ENCODE data around the gene CLDN6. TPM values are rescaled to one million over a fixed set of nuclear protein-coding genes. Genes with fewer than 3 reads are reported as not detected.

The CLDN6 gene
- total RNA-seq, 3 donors from 2014 or later (not counting 1 experiment from before 2014, with no cell fraction given), result not detected

DNA sequence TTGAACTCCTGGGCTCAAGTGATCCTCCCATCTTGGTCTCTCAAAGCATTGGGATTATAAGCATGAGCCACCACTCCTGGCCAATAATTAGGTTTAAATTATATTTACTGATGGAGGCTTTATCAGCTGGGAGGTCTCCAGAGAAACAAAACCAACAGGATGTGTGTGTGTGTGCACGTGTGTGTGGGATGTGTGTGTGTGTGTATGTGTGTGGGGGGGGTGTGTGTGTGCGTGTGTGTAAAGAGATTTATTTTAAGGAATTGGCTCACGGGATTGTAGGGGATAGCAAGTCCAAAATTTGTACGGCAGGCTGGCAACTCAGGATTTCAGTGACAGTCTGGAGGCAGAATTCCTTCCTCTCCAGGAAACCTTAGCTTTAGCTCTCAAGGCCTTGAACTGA lies 33.0 kb upstream of the CLDN6 start:
- H3K36me3 ChIP-seq (ENCODE audit: control insufficient read depth, insufficient read depth, low read length), result peaks cover 7% of the 10 kb centered on the region
- no peaks in the 10 kb centered on the region for H3K9me3 ChIP-seq (ENCODE audit: control insufficient read depth, insufficient read depth, low read length)
- no peak for DNase-seq
- H3K4me1 ChIP-seq (ENCODE audit: control insufficient read depth, insufficient read depth, low read length), result peaks cover 80% of the 10 kb centered on the region
- H3K4me3 Mint-ChIP-seq, result no peak overlapping the region
- 51% methylated on average over 4 of the region's 4 CpGs for whole genome bisulfite sequencing (ENCODE audit: insufficient coverage)
- no peak for ATAC-seq
- no peaks in the 10 kb centered on the region for H3K9me3 Mint-ChIP-seq
- TF ChIP-seq, protein P1, sequence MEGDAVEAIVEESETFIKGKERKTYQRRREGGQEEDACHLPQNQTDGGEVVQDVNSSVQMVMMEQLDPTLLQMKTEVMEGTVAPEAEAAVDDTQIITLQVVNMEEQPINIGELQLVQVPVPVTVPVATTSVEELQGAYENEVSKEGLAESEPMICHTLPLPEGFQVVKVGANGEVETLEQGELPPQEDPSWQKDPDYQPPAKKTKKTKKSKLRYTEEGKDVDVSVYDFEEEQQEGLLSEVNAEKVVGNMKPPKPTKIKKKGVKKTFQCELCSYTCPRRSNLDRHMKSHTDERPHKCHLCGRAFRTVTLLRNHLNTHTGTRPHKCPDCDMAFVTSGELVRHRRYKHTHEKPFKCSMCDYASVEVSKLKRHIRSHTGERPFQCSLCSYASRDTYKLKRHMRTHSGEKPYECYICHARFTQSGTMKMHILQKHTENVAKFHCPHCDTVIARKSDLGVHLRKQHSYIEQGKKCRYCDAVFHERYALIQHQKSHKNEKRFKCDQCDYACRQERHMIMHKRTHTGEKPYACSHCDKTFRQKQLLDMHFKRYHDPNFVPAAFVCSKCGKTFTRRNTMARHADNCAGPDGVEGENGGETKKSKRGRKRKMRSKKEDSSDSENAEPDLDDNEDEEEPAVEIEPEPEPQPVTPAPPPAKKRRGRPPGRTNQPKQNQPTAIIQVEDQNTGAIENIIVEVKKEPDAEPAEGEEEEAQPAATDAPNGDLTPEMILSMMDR (IDR thresholded peaks at IDR 0.05), result no peak
- intact Hi-C loops (cut with micrococcal nuclease), result no loop called here
- peaks cover 5 to 13% of the 10 kb centered on the region in 2 donors for H3K27me3 Mint-ChIP-seq (ENCODE audit: low read depth in 2 of 2)
- H3K4me3 ChIP-seq (ENCODE audit: low read length), result no peak overlapping the region
- H3K27ac Mint-ChIP-seq, result no peak overlapping the region
- peaks cover 9% of the 10 kb centered on the region for H3K27me3 ChIP-seq (ENCODE audit: control insufficient read depth, insufficient read depth, low read length)
- no peaks in the 10 kb centered on the region for H3K36me3 Mint-ChIP-seq
- H3K4me1 Mint-ChIP-seq, result peaks cover 39 to 57% of the 10 kb centered on the region in 2 donors
- H3K27ac ChIP-seq (ENCODE audit: low read length), result no peak overlapping the region

DNA sequence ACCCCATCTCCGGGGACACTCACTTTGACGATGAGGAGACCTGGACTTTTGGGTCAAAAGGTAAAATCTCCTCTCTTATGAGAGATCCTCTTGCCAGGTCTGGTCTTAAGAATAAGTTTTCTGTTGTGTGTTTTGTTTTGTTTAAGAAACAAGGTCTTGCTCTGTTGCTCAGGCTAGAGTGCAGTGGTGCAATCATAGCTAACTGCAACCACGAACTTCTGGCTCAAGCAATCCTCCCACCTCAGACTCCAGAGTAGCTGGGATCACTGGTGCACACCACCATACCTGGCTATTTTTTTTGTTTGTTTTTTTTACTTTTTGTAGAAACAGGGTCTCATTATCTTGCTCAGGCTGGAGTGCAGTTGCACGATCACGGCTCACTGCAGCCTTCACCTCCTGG lies 32.5 kb upstream of the CLDN6 start:
- Mint-ChIP-seq H3K4me3 (no peak overlapping the region), H3K9me3 (no peaks in the 10 kb centered on the region), H3K27me3 (ENCODE audit: low read depth in 2 of 2) (peaks cover 5 to 13% of the 10 kb centered on the region in 2 donors), H3K36me3 (no peaks in the 10 kb centered on the region), H3K27ac (no peak overlapping the region), H3K4me1 (peaks cover 36 to 52% of the 10 kb centered on the region in 2 donors)
- ATAC-seq (no peak), DNase-seq (no peak)
- peaks cover 80% of the 10 kb centered on the region for H3K4me1 ChIP-seq (ENCODE audit: control insufficient read depth, insufficient read depth, low read length)
- 86% methylated on average over 5 of the region's 5 CpGs for WGBS (ENCODE audit: insufficient coverage)
- TF ChIP-seq, protein P1 (IDR thresholded peaks at IDR 0.05), result no peak
- no peak overlapping the region for H3K27ac ChIP-seq (ENCODE audit: low read length)
- intact Hi-C loops (cut with micrococcal nuclease), result no loop called here
- H3K27me3 ChIP-seq (ENCODE audit: control insufficient read depth, insufficient read depth, low read length), result peaks cover 9% of the 10 kb centered on the region
- H3K4me3 ChIP-seq (ENCODE audit: low read length), result no peak overlapping the region
- H3K36me3 ChIP-seq (ENCODE audit: control insufficient read depth, insufficient read depth, low read length), result peaks cover 4% of the 10 kb centered on the region
- no peaks in the 10 kb centered on the region for H3K9me3 ChIP-seq (ENCODE audit: control insufficient read depth, insufficient read depth, low read length)

DNA sequence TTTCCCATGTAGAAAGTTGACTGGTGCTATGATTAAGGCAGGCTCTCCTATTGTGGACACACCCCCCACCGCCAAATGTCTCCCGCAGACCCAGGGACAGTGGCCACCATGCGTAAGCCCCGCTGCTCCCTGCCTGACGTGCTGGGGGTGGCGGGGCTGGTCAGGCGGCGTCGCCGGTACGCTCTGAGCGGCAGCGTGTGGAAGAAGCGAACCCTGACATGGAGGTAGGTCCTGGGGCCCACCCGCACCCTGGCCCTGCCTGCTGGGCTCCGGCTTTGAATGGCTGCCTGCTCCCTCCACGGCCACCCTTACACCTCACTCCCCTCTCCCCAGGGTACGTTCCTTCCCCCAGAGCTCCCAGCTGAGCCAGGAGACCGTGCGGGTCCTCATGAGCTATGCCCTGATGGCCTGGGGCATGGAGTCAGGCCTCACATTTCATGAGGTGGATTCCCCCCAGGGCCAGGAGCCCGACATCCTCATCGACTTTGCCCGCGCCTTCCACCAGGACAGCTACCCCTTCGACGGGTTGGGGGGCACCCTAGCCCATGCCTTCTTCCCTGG lies 32.0 kb upstream of the CLDN6 start:
- H3K4me1 Mint-ChIP-seq, result peaks cover 35 to 52% of the 10 kb centered on the region in 2 donors
- H3K9me3 ChIP-seq (ENCODE audit: control insufficient read depth, insufficient read depth, low read length), result no peaks in the 10 kb centered on the region
- H3K4me3 Mint-ChIP-seq, result no peak overlapping the region
- H3K36me3 ChIP-seq (ENCODE audit: control insufficient read depth, insufficient read depth, low read length), result peaks cover 3% of the 10 kb centered on the region
- intact Hi-C loops (cut with micrococcal nuclease), result no loop called here
- H3K27me3 ChIP-seq (ENCODE audit: control insufficient read depth, insufficient read depth, low read length), result peaks cover 13% of the 10 kb centered on the region
- 88% methylated on average over 26 of the region's 26 CpGs for WGBS (ENCODE audit: insufficient coverage)
- peaks cover 10 to 15% of the 10 kb centered on the region in 2 donors for H3K27me3 Mint-ChIP-seq (ENCODE audit: low read depth in 2 of 2)
- H3K27ac ChIP-seq (ENCODE audit: low read length), result no peak overlapping the region
- peaks cover 80% of the 10 kb centered on the region for H3K4me1 ChIP-seq (ENCODE audit: control insufficient read depth, insufficient read depth, low read length)
- H3K9me3 Mint-ChIP-seq, result no peaks in the 10 kb centered on the region
- DNase-seq (no peak), ATAC-seq (no peak)
- TF ChIP-seq, protein P1 (IDR thresholded peaks at IDR 0.05), result no peak
- no peaks in the 10 kb centered on the region for H3K36me3 Mint-ChIP-seq
- H3K27ac Mint-ChIP-seq, result no peak overlapping the region
- H3K4me3 ChIP-seq (ENCODE audit: low read length), result no peak overlapping the region

DNA sequence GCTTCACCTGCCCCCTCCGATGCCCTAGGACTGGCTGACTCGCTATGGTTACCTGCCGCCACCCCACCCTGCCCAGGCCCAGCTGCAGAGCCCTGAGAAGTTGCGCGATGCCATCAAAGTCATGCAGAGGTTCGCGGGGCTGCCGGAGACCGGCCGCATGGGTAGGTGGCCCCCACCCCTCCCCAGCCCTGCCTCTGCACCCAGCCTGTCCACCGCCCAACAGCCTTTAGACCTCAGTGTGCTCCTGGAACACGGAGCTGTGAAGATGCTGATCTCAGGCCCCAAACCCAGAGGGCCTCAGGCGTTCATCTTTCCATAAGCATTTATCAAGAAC lies 29.4 kb upstream of the CLDN6 start:
- DNase-seq (no peak), ATAC-seq (no peak)
- peaks cover 24 to 30% of the 10 kb centered on the region in 2 donors for H3K27me3 Mint-ChIP-seq (ENCODE audit: low read depth in 2 of 2)
- intact Hi-C loops (cut with micrococcal nuclease), result no loop called here
- H3K27ac ChIP-seq (ENCODE audit: low read length), result no peak overlapping the region
- no peaks in the 10 kb centered on the region for H3K9me3 Mint-ChIP-seq
- peaks cover 27 to 40% of the 10 kb centered on the region in 2 donors for H3K4me1 Mint-ChIP-seq
- no peaks in the 10 kb centered on the region for H3K36me3 ChIP-seq (ENCODE audit: control insufficient read depth, insufficient read depth, low read length)
- H3K4me3 ChIP-seq (ENCODE audit: low read length), result no peak overlapping the region
- H3K4me1 ChIP-seq (ENCODE audit: control insufficient read depth, insufficient read depth, low read length), result peaks cover 63% of the 10 kb centered on the region
- no peaks in the 10 kb centered on the region for H3K36me3 Mint-ChIP-seq
- H3K9me3 ChIP-seq (ENCODE audit: control insufficient read depth, insufficient read depth, low read length), result no peaks in the 10 kb centered on the region
- peaks cover 34% of the 10 kb centered on the region for H3K27me3 ChIP-seq (ENCODE audit: control insufficient read depth, insufficient read depth, low read length)
- TF ChIP-seq, protein P1 (IDR thresholded peaks at IDR 0.05), result no peak
- 20% methylated on average over 13 of the region's 13 CpGs for WGBS (ENCODE audit: insufficient coverage)
- no peak overlapping the region for H3K4me3 Mint-ChIP-seq
- no peak overlapping the region for H3K27ac Mint-ChIP-seq
